Stimulated activated CD4-positive, alpha-beta T cell treated with anti-CD3 and anti-CD28 coated beads, Interleukin-4, amount 100 ng/mL, for 24 hours (primary cell): ENCODE measurements around the gene ITPR3.

Experiments used
- DNase-seq: peaks from one replicate; pipeline ENCODE4 v3.0.0-alpha.2; 2020

The ITPR3 gene

GRCh38 chr6:33689148-33689494 is 68.0 kb downstream of the ITPR3 start:
- DNase-seq = no peak

GRCh38 chr6:33689879-33690278 is 68.8 kb downstream of the ITPR3 start:
- DNase-seq = no peak

- no peak for DNase-seq
Measured at GRCh38 chr6:33690766-33691165, 69.6 kb downstream of the ITPR3 start.

GRCh38 chr6:33691456-33692077 is 70.4 kb downstream of the ITPR3 start:
- DNase-seq = no peak

GRCh38 chr6:33692078-33692759 is 71.1 kb downstream of the ITPR3 start:
- no peak for DNase-seq

GRCh38 chr6:33692760-33693158 is 71.6 kb downstream of the ITPR3 start:
- DNase-seq = peak; percentile 59

GRCh38 chr6:33693186-33694105 is 72.3 kb downstream of the ITPR3 start:
- no peak for DNase-seq

GRCh38 chr6:33694401-33694931 is 73.3 kb downstream of the ITPR3 start:
- peak; percentile 79 for DNase-seq

- DNase-seq = no peak
Measured at GRCh38 chr6:33694977-33695376, 73.9 kb downstream of the ITPR3 start.

GRCh38 chr6:33695451-33695887 is 74.3 kb downstream of the ITPR3 start:
- no peak for DNase-seq

- DNase-seq = no peak
Measured at GRCh38 chr6:33696076-33696475, 75.0 kb downstream of the ITPR3 start.

GRCh38 chr6:33696548-33697518 is 75.7 kb downstream of the ITPR3 start:
- DNase-seq = no peak

- no peak for DNase-seq
Measured at GRCh38 chr6:33697845-33698244, 76.7 kb downstream of the ITPR3 start.

GRCh38 chr6:33698494-33698893 is 77.4 kb downstream of the ITPR3 start:
- DNase-seq = no peak

- no peak for DNase-seq
Measured at GRCh38 chr6:33699131-33699530, 78.0 kb downstream of the ITPR3 start.

GRCh38 chr6:33699739-33700138 is 78.6 kb downstream of the ITPR3 start:
- DNase-seq = no peak

GRCh38 chr6:33700391-33701050 is 79.4 kb downstream of the ITPR3 start:
- DNase-seq = peak; percentile 73

GRCh38 chr6:33702345-33702977 is 81.3 kb downstream of the ITPR3 start:
- peak; percentile 45 for DNase-seq

- DNase-seq = no peak
Measured at GRCh38 chr6:33704215-33705066, 83.3 kb downstream of the ITPR3 start.

GRCh38 chr6:33705268-33705885 is 84.3 kb downstream of the ITPR3 start:
- no peak for DNase-seq
